Common myeloid progenitor, CD34-positive (primary cell): Measurements from ENCODE around the gene CFAP91.
A peak's percentile ranks its signal among the peaks of the same experiment; 100 is the strongest.
"Not testable (repeated sequence)": the region's sequence is repeated elsewhere in the genome, so short reads cannot be mapped to it uniquely, and the experiment has no call there.

ENCODE experiments used
- CTCF ChIA-PET: fragments of 350-600 bp; sonication (Branson Sonifier 250); formaldehyde crosslinking; loops from one replicate; lab custom pipeline; 2021; ENCODE audit warnings: antibody characterized with exemption; lab: Charles Lee
- POLR2A ChIA-PET: fragments of 350-600 bp; sonication (Branson Sonifier 250); formaldehyde crosslinking; loops from one replicate; lab custom pipeline; 2021; ENCODE audit warnings: antibody characterized with exemption; lab: Charles Lee
- DNase-seq, 3 donors: peaks; one replicate each; pipeline versions ENCODE4 v3.0.0 to v3.0.0-alpha.2; 2013
- H3K27ac ChIP-seq, 2 experiments: 1 replicate in 1 of 2; 2 replicates in 1 of 2; pipeline ENCODE4 v1.7.0; 2013; ENCODE audit warnings: inconsistent platforms in 2 of 2, low read length in 2 of 2, mild to moderate bottlenecking in 2 of 2, low read depth in 1 of 2, moderate library complexity in 1 of 2; ENCODE audit not compliant: severe bottlenecking in 2 of 2, insufficient read depth in 1 of 2, poor library complexity in 1 of 2
- H3K27me3 ChIP-seq, 5 experiments: replicated peaks in 2 of 5; 1 replicate in 3 of 5; 2 replicates in 2 of 5; pipeline versions ENCODE4 v1.6.1 to v1.7.0; 2013; ENCODE audit warnings: low read length in 4 of 5, mild to moderate bottlenecking in 2 of 5, moderate library complexity in 2 of 5, inconsistent platforms in 1 of 5; ENCODE audit not compliant: insufficient read depth in 5 of 5, control insufficient read depth in 4 of 5
- H3K36me3 ChIP-seq, 4 experiments: 1 replicate in 2 of 4; 2 replicates in 2 of 4; pipeline versions ENCODE4 v1.6.1 to v1.7.0; 2013; ENCODE audit warnings: low read length in 3 of 4, control low read depth in 1 of 4, mild to moderate bottlenecking in 1 of 4; ENCODE audit not compliant: control insufficient read depth in 4 of 4, insufficient read depth in 4 of 4
- H3K4me1 ChIP-seq, 4 experiments: 1 replicate in 3 of 4; 2 replicates in 1 of 4; pipeline versions ENCODE4 v1.6.1 to v1.7.1; 2013; ENCODE audit warnings: low read length in 3 of 4, mild to moderate bottlenecking in 3 of 4, control low read depth in 1 of 4, inconsistent platforms in 1 of 4, moderate library complexity in 1 of 4; ENCODE audit not compliant: control insufficient read depth in 4 of 4, insufficient read depth in 4 of 4; ENCODE audit errors: control extremely low read depth in 1 of 4
- H3K4me3 ChIP-seq, 7 experiments: 1 replicate in 4 of 7; 2 replicates in 3 of 7; pipeline versions ENCODE4 v1.5.1 to v1.7.0; 2013; ENCODE audit warnings: mild to moderate bottlenecking in 7 of 7, low read length in 6 of 7, moderate library complexity in 6 of 7, inconsistent platforms in 2 of 7, low read depth in 2 of 7, control low read depth in 1 of 7; ENCODE audit not compliant: insufficient read depth in 4 of 7, control insufficient read depth in 1 of 7; ENCODE audit errors: extremely low read depth in 1 of 7
- H3K9me3 ChIP-seq, 5 experiments: 1 replicate in 4 of 5; 2 replicates in 1 of 5; pipeline versions ENCODE4 v1.6.1 to v1.7.1; 2013; ENCODE audit warnings: low read length in 4 of 5, mild to moderate bottlenecking in 2 of 5, inconsistent platforms in 1 of 5, low read depth in 1 of 5, moderate library complexity in 1 of 5; ENCODE audit not compliant: control insufficient read depth in 4 of 5, insufficient read depth in 2 of 5; ENCODE audit errors: control extremely low read depth in 1 of 5
- WGBS: methylation state at CpG from one replicate; pipeline ENCODE4 v1.1.5; 2013; ENCODE audit not compliant: insufficient coverage; 5-methylcytosine and 5-hydroxymethylcytosine counted together

The CFAP91 gene

GRCh38 chr3:119677641-119677934 lies 25.2 kb upstream of the CFAP91 start:
- Histone ChIP-seq H3K27me3 (no peaks in the 10 kb centered on the region), H3K36me3 (peaks cover 6 to 22% (median 13%) of the 10 kb centered on the region in 4 experiments), H3K4me1 (peaks cover 3 to 15% (median 11%) of the 10 kb centered on the region in 4 experiments), H3K27ac (peak overlapping the region; percentile 69 to 86), H3K4me3 (peak overlapping the region; percentile 71 to 91 (median 87)), H3K9me3 (no peaks in the 10 kb centered on the region)
- ChIA-PET CTCF (no interaction called here), POLR2A (interaction anchor here (0.6 kb wide), 1 partner anchor 93 kb away, joined by 3 read pairs; no protein-coding TSS in a partner anchor)
- WGBS: 19% methylated on average over 2 of the region's 6 CpGs
- DNase-seq: no peak

DNA sequence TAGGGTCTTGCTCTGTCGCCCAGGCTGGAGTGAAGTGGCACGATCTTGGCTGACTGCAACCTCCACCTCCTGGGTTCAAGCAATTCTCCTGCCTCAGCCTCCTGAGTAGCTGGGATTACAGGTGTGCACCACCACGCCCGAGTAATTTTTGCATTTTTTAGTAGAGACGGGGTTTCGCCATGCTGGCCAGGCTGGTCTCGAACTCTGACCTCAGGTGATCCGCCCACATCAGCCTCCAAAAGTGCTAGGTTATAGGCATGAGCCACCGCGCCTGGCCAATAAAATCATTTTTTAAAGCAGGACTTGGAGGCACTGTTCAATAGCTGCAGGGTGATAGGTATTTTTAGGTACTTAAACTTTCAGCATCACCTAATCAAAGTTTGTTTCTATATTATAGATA lies 24.6 kb upstream of the CFAP91 start:
- 100% methylated on average over 7 of the region's 10 CpGs for WGBS
- H3K27me3 ChIP-seq, H3K9me3 ChIP-seq, POLR2A ChIA-PET, H3K4me3 ChIP-seq, H3K27ac ChIP-seq, DNase-seq: not testable (repeated sequence)
- CTCF ChIA-PET: interaction anchor here (0.8 to 1.1 kb wide), 3 partner anchors 15 to 203 kb away, joined by 3 read pairs; no protein-coding TSS in a partner anchor
- H3K36me3 ChIP-seq: peaks cover 4 to 16% (median 8%) of the 10 kb centered on the region in 4 experiments
- H3K4me1 ChIP-seq: peaks cover 3 to 15% (median 11%) of the 10 kb centered on the region in 4 experiments

- ChIA-PET CTCF (interaction anchor here (0.6 to 4.0 kb wide), 10 partner anchors 10 to 796 kb away, joined by 3 to 21 read pairs (median 8); partner anchors contain the start of gene CD80), POLR2A (no interaction called here)
Measured at GRCh38 chr3:119679874-119680273, 22.9 kb upstream of the CFAP91 start.

DNA sequence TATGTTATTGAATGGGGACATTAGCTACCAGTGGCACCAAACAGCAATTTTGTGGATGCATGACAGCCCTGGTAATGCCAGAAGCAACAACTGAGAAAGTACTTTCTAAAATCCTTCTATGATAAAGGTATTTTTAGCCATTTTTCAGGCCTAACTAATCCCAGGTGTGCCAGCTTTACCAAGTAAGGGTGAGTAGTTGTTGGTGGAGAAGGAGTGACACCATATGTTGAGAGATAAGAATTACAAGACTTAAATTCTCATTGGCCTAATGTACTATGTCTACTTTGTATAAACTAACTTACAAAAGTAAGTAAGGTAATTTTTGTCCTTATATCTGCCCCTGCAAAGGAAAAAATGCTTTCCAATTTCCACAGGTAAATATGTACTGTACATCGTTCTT lies 21.5 kb upstream of the CFAP91 start:
- Histone ChIP-seq H3K27ac (no peak overlapping the region), H3K36me3 (no peaks in the 10 kb centered on the region), H3K9me3 (no peaks in the 10 kb centered on the region), H3K27me3 (no peaks in the 10 kb centered on the region), H3K4me3 (no peak overlapping the region), H3K4me1 (peaks cover 2 to 9% (median 6%) of the 10 kb centered on the region in 4 experiments)
- no CpG with 5 or more reads among the region's 1 CpG for WGBS
- DNase-seq: peak; percentile 40 to 71 (median 65)
- ChIA-PET POLR2A (no interaction called here), CTCF (interaction anchor here (0.8 to 4.0 kb wide), 22 partner anchors 8 to 798 kb away, joined by 3 to 21 read pairs (median 4); partner anchors contain the start of genes ADPRH, CD80 and POGLUT1)

More at GRCh38 chr3:119679874-119680273, 22.9 kb upstream of the CFAP91 start:
- Histone ChIP-seq H3K4me1 (peaks cover 3 to 15% (median 11%) of the 10 kb centered on the region in 4 experiments), H3K9me3 (no peaks in the 10 kb centered on the region), H3K27ac (no peak overlapping the region), H3K36me3 (peaks cover 0 to 4% (median under 1%) of the 10 kb centered on the region in 4 experiments), H3K4me3 (no peak overlapping the region), H3K27me3 (no peaks in the 10 kb centered on the region)
- DNase-seq: no peak

GRCh38 chr3:119683421-119683820 lies 19.4 kb upstream of the CFAP91 start:
- ChIA-PET POLR2A (no interaction called here), CTCF (interaction anchor here (0.7 to 1.4 kb wide), 2 partner anchors 83 to 743 kb away, joined by 3 to 4 read pairs; no protein-coding TSS in a partner anchor)
- Histone ChIP-seq H3K36me3 (no peaks in the 10 kb centered on the region), H3K4me3 (no peak overlapping the region), H3K9me3 (peaks cover 0 to 2% (median 0%) of the 10 kb centered on the region in 5 experiments), H3K27ac (no peak overlapping the region), H3K27me3 (no peaks in the 10 kb centered on the region), H3K4me1 (no peaks in the 10 kb centered on the region)
- DNase-seq: no peak
- no CpG with 5 or more reads among the region's 1 CpG for WGBS

- WGBS: 50% methylated on average over 2 of the region's 4 CpGs
- DNase-seq: peak in 2 of 3 donors; percentile 22 to 31
- H3K27ac ChIP-seq: no peak overlapping the region
Measured at GRCh38 chr3:119690043-119690656, 12.7 kb upstream of the CFAP91 start.

GRCh38 chr3:119695480-119695879 lies 7.3 kb upstream of the CFAP91 start:
- POLR2A ChIA-PET: no interaction called here
- Histone ChIP-seq H3K9me3 (no peaks in the 10 kb centered on the region), H3K4me3 (no peak overlapping the region), H3K36me3 (no peaks in the 10 kb centered on the region), H3K27me3 (no peaks in the 10 kb centered on the region), H3K27ac (no peak overlapping the region), H3K4me1 (no peaks in the 10 kb centered on the region)
- CTCF ChIA-PET: no interaction called here
- no peak for DNase-seq
- WGBS: 100% methylated on average over 1 of the region's 2 CpGs

More at GRCh38 chr3:119690043-119690656, 12.7 kb upstream of the CFAP91 start:
- ChIA-PET POLR2A (no interaction called here), CTCF (interaction anchor here (1.0 to 2.5 kb wide), 5 partner anchors 9 to 394 kb away, joined by 3 to 10 read pairs (median 3); no protein-coding TSS in a partner anchor)
- H3K36me3 ChIP-seq: no peaks in the 10 kb centered on the region
- no peaks in the 10 kb centered on the region for H3K27me3 ChIP-seq
- H3K4me3 ChIP-seq: no peak overlapping the region
- H3K9me3 ChIP-seq: peaks cover 0 to 2% (median 0%) of the 10 kb centered on the region in 5 experiments
- H3K4me1 ChIP-seq: no peaks in the 10 kb centered on the region
